ENCODE data around the gene OR1S2. TPM values are rescaled to one million over a fixed set of nuclear protein-coding genes. Genes with fewer than 3 reads are reported as not detected.
"Not testable (repeated sequence)": the region's sequence is repeated elsewhere in the genome, so short reads cannot be mapped to it uniquely, and the experiment has no call there.

The OR1S2 gene
- polyA plus RNA-seq: not detected
- long read RNA-seq, donor 1: 0 reads
- long read RNA-seq, donor 2: 0 reads
- long read RNA-seq, donor 3: 0 reads
- long read RNA-seq, donor 4: 0 reads
- long read RNA-seq, donor 5: 0 reads
- long read RNA-seq, donor 6: 0 reads
- long read RNA-seq, donor 7: 0 reads
- long read RNA-seq, donor 8: 0 reads
- long read RNA-seq, donor 9: 0 reads
- long read RNA-seq, donor 10: 0 reads

DNA sequence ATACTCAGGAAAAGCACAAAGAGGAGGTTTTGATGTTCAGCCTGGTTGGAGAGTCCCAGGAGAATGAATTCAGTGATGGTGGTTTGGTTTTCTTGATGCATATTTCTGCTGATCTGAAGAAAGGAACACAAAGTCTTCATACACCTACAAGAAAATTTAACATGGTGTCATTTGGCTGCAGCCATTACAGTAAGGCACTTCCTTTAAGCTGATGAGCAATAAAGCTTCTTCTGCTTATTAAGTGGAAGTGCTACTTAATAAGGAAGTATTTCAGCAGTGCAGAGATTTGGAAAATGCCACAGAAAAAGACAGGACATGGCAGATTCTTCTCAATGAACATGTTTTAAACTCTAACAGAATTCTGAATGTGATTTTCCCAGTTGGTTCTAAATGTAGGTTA lies at the start of gene OR1S2:
Gene OR1S2, minus strand, starts transcription at position 101 of the 400 bp plus-strand sequence. Its CDS starts 0 bp downstream, at position 101.
- no peaks in the 10 kb centered on the region for H3K4me1 ChIP-seq (ENCODE audit: control insufficient read depth in 3 of 3, insufficient read depth in 2 of 3, low read depth in 1 of 3, low read length in 2 of 3)
- no peaks in the 10 kb centered on the region for H3K27me3 ChIP-seq (ENCODE audit: control insufficient read depth in 3 of 3, insufficient read depth in 3 of 3, low read length in 3 of 3)
- H3K27ac ChIP-seq (ENCODE audit: low read depth in 1 of 3, low read length in 2 of 3): no peak within 1 kb of the TSS
- no peaks in the 10 kb centered on the region for H3K36me3 ChIP-seq (ENCODE audit: control insufficient read depth in 3 of 3, insufficient read depth in 2 of 3, low read depth in 1 of 3, low read length in 3 of 3)
- DNase-seq: no peak
- no peak within 1 kb of the TSS for H3K4me3 ChIP-seq (ENCODE audit: low read depth in 1 of 3, low read length in 3 of 3)
- FAIRE-seq: no peak
- no peaks in the 10 kb centered on the region for H3K9me3 ChIP-seq (ENCODE audit: control insufficient read depth in 2 of 2, insufficient read depth in 1 of 2, low read depth in 1 of 2, low read length in 1 of 2)

DNA sequence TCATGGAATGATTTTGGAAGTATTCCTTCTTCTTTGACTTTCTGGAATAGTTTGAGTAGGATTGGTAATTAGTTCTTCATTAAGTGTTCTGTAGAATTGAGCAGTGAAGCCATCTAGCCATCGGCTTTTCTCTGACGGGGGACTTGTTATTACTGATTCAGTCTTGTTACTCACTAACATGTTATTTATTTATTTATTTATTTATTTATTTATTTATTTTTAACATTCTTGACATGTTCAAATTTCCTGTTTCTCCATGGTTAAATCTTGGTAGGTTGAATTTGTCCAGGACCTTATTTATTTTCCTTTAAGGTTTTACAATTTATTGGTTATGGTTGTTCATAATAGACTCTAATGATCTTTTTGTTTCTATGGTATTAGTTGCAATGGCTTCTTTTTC lies 40.0 kb upstream of the OR1S2 start:
- Histone ChIP-seq H3K9me3 (ENCODE audit: control insufficient read depth in 2 of 2, insufficient read depth in 1 of 2, low read depth in 1 of 2, low read length in 1 of 2) (peaks cover 0 to 6% of the 10 kb centered on the region in 2 donors), H3K27me3 (ENCODE audit: control insufficient read depth in 3 of 3, insufficient read depth in 3 of 3, low read length in 3 of 3) (no peaks in the 10 kb centered on the region), H3K4me1 (ENCODE audit: control insufficient read depth in 3 of 3, insufficient read depth in 2 of 3, low read depth in 1 of 3, low read length in 2 of 3) (no peaks in the 10 kb centered on the region), H3K27ac (ENCODE audit: low read depth in 1 of 3, low read length in 2 of 3) (no peak overlapping the region), H3K4me3 (ENCODE audit: low read depth in 1 of 3, low read length in 3 of 3) (no peak overlapping the region), H3K36me3 (ENCODE audit: control insufficient read depth in 3 of 3, insufficient read depth in 2 of 3, low read depth in 1 of 3, low read length in 3 of 3) (no peaks in the 10 kb centered on the region)
- WGBS, 3 donors: 95 to 96% (median 96%) methylated on average over 2 of the region's 2 CpGs
- no peak for FAIRE-seq
- no peak for DNase-seq

DNA sequence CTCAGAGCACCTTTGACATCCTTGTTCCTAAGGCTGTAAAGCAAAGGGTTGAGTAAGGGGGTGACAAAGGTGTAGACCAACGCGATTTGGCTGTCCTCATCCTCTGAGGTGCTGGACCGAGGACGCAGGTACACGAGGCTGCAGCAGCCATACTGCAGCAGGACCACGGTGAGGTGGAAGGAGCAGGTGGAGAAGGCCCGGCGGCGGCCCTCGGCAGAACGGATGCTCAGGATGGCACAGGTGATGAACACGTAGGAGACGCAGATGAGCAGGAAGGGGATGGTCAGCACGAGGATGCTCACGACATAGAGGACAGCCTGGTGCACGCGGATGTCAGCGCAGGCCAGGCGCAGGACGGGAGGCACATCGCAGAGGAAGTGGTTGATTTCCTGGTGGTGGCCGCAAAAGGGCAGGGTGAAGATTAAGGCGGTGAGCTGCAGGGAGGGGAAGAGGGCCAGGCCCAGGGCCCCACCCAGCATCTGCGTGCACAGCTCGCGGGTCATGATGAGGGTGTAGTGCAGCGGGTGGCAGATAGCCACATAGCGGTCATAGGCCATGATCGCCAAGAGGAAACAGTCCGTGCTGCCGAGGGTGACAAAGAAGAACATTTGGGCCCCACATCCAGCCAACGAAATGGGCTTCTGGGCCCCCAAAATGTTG lies 24.1 kb upstream of the OR1S2 start:
- no peak for FAIRE-seq
- Histone ChIP-seq H3K4me1 (ENCODE audit: control insufficient read depth in 3 of 3, insufficient read depth in 2 of 3, low read depth in 1 of 3, low read length in 2 of 3) (no peaks in the 10 kb centered on the region), H3K9me3 (ENCODE audit: control insufficient read depth in 2 of 2, insufficient read depth in 1 of 2, low read depth in 1 of 2, low read length in 1 of 2) (no peaks in the 10 kb centered on the region), H3K27ac (ENCODE audit: low read depth in 1 of 3, low read length in 2 of 3) (no peak overlapping the region), H3K27me3 (ENCODE audit: control insufficient read depth in 3 of 3, insufficient read depth in 3 of 3, low read length in 3 of 3) (no peaks in the 10 kb centered on the region), H3K4me3 (ENCODE audit: low read depth in 1 of 3, low read length in 3 of 3) (no peak overlapping the region), H3K36me3 (ENCODE audit: control insufficient read depth in 3 of 3, insufficient read depth in 2 of 3, low read depth in 1 of 3, low read length in 3 of 3) (no peaks in the 10 kb centered on the region)
- 93 to 96% (median 94%) methylated on average over 30 to 32 of the region's 32 CpGs for WGBS, 3 donors
- no peak for DNase-seq

DNA sequence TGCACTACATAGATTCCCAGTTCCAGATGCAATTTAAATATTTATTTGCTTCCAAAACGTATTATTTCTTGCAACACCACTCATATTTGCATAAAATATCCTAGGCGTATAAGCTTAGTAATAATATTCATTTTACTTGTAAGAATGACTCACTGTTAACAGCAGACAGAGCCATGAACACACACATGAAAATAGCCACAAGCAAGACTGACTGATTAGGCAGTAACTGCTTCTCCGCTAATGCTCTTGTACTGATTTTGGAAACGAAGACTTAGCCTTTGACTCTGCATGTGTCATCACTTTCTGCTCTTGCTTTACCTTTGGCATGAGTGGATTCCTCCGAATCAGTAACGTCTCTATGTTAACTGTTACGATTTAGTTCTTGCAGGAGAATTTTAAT lies 18.8 kb upstream of the OR1S2 start:
- H3K36me3 ChIP-seq (ENCODE audit: control insufficient read depth in 3 of 3, insufficient read depth in 2 of 3, low read depth in 1 of 3, low read length in 3 of 3): no peaks in the 10 kb centered on the region
- no peak overlapping the region for H3K27ac ChIP-seq (ENCODE audit: low read depth in 1 of 3, low read length in 2 of 3)
- 78 to 82% (median 82%) methylated on average over 7 of the region's 7 CpGs for WGBS, 3 donors
- no peak for FAIRE-seq
- H3K4me3 ChIP-seq (ENCODE audit: low read depth in 1 of 3, low read length in 3 of 3): no peak overlapping the region
- H3K9me3 ChIP-seq (ENCODE audit: control insufficient read depth in 2 of 2, insufficient read depth in 1 of 2, low read depth in 1 of 2, low read length in 1 of 2): no peaks in the 10 kb centered on the region
- H3K27me3 ChIP-seq (ENCODE audit: control insufficient read depth in 3 of 3, insufficient read depth in 3 of 3, low read length in 3 of 3): no peaks in the 10 kb centered on the region
- no peaks in the 10 kb centered on the region for H3K4me1 ChIP-seq (ENCODE audit: control insufficient read depth in 3 of 3, insufficient read depth in 2 of 3, low read depth in 1 of 3, low read length in 2 of 3)
- DNase-seq: no peak

DNA sequence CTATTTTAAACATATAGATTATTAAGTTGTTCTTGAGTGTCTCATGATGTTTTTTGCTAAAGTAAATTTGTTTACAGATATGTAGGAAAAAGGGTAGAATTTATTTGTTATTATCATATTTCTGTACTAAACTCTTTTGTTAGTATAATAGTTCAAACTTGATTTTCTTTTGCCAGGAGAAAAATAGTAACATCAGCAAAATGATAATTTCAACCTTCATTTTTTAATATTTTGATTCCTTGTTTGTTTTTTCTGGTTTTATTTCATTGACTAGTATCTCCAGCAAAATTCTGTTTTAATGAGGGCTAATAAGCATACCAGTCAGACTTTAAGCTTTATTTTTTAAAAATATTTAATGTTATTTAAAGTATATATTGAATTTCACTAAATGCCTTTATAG lies 12.5 kb upstream of the OR1S2 start:
- Histone ChIP-seq H3K27me3 (ENCODE audit: control insufficient read depth in 3 of 3, insufficient read depth in 3 of 3, low read length in 3 of 3) (no peaks in the 10 kb centered on the region), H3K4me1 (ENCODE audit: control insufficient read depth in 3 of 3, insufficient read depth in 2 of 3, low read depth in 1 of 3, low read length in 2 of 3) (no peaks in the 10 kb centered on the region), H3K27ac (ENCODE audit: low read depth in 1 of 3, low read length in 2 of 3) (no peak overlapping the region), H3K4me3 (ENCODE audit: low read depth in 1 of 3, low read length in 3 of 3) (no peak overlapping the region), H3K36me3 (ENCODE audit: control insufficient read depth in 3 of 3, insufficient read depth in 2 of 3, low read depth in 1 of 3, low read length in 3 of 3) (no peaks in the 10 kb centered on the region), H3K9me3 (ENCODE audit: control insufficient read depth in 2 of 2, insufficient read depth in 1 of 2, low read depth in 1 of 2, low read length in 1 of 2) (no peaks in the 10 kb centered on the region)
- DNase-seq (no peak), FAIRE-seq (no peak)

- not testable (repeated sequence) for H3K36me3 ChIP-seq (ENCODE audit: control insufficient read depth in 3 of 3, insufficient read depth in 2 of 3, low read depth in 1 of 3, low read length in 3 of 3); H3K27me3 ChIP-seq (ENCODE audit: control insufficient read depth in 3 of 3, insufficient read depth in 3 of 3, low read length in 3 of 3); H3K4me1 ChIP-seq (ENCODE audit: control insufficient read depth in 3 of 3, insufficient read depth in 2 of 3, low read depth in 1 of 3, low read length in 2 of 3); H3K9me3 ChIP-seq (ENCODE audit: control insufficient read depth in 2 of 2, insufficient read depth in 1 of 2, low read depth in 1 of 2, low read length in 1 of 2); H3K27ac ChIP-seq (ENCODE audit: low read depth in 1 of 3, low read length in 2 of 3); H3K4me3 ChIP-seq (ENCODE audit: low read depth in 1 of 3, low read length in 3 of 3); FAIRE-seq; DNase-seq
- 80 to 93% (median 89%) methylated on average over 1 to 2 of the region's 2 CpGs for WGBS, 3 donors
These were observed 8.5 kb upstream of the OR1S2 start, which contains the start of gene OR1S1 for GRCh38 chr11:58212420-58212819. OR1S1 (plus strand) TSS chr11:58212720.

- DNase-seq: no peak
- 34 to 42% (median 38%) methylated on average over 1 of the region's 1 CpG for WGBS, 3 donors
- no peaks in the 10 kb centered on the region for H3K4me1 ChIP-seq (ENCODE audit: control insufficient read depth in 3 of 3, insufficient read depth in 2 of 3, low read depth in 1 of 3, low read length in 2 of 3)
- FAIRE-seq: no peak
- H3K27ac ChIP-seq (ENCODE audit: low read depth in 1 of 3, low read length in 2 of 3): no peak overlapping the region
- no peaks in the 10 kb centered on the region for H3K27me3 ChIP-seq (ENCODE audit: control insufficient read depth in 3 of 3, insufficient read depth in 3 of 3, low read length in 3 of 3)
- no peaks in the 10 kb centered on the region for H3K36me3 ChIP-seq (ENCODE audit: control insufficient read depth in 3 of 3, insufficient read depth in 2 of 3, low read depth in 1 of 3, low read length in 3 of 3)
- no peaks in the 10 kb centered on the region for H3K9me3 ChIP-seq (ENCODE audit: control insufficient read depth in 2 of 2, insufficient read depth in 1 of 2, low read depth in 1 of 2, low read length in 1 of 2)
- no peak overlapping the region for H3K4me3 ChIP-seq (ENCODE audit: low read depth in 1 of 3, low read length in 3 of 3)
These were observed 4.7 kb downstream of the OR1S2 start for GRCh38 chr11:58199271-58199670.

DNA sequence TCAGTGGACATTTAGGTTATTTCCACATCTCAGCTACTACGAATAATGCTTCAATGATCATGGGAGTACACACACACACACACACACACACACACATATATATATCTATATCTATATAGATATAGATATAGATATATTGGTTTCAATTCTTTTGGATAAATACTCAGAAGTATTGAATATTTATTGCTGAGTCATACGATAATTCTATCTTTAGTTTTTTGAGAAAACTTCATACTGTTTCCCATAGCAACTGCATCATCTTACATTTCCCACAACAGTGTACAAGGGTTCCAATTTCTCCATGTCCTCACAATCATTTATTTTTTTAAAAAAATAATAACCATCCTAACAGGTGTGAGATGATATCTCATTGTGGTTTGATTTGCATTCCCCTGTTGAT lies 8.0 kb downstream of the OR1S2 start:
- FAIRE-seq: no peak
- 93 to 96% (median 96%) methylated on average over 2 of the region's 2 CpGs for WGBS, 3 donors

DNA sequence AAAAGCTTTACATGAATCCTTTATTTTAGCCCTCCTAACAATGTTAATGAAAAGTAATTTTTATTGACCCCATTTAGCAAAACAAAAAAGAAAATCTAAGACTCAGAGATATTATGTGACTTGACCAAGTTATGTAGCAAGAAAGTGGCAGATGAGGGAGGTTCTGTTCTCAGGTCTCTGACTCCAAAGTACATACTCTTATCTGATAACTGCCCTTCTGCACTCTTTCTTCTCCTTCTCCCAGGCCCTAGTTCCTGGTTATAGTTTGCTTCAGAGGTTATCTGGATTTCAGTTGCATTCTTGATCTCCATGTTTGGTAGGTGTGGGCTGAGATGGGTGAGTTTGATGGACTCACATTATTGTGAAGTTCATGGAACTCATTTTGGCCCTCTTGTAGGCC lies 10.6 kb downstream of the OR1S2 start:
- H3K36me3 ChIP-seq (ENCODE audit: control insufficient read depth in 3 of 3, insufficient read depth in 2 of 3, low read depth in 1 of 3, low read length in 3 of 3): no peaks in the 10 kb centered on the region
- no peaks in the 10 kb centered on the region for H3K27me3 ChIP-seq (ENCODE audit: control insufficient read depth in 3 of 3, insufficient read depth in 3 of 3, low read length in 3 of 3)
- no peak overlapping the region for H3K4me3 ChIP-seq (ENCODE audit: low read depth in 1 of 3, low read length in 3 of 3)
- peaks cover 2 to 20% (median 8%) of the 10 kb centered on the region in 3 donors for H3K4me1 ChIP-seq (ENCODE audit: control insufficient read depth in 3 of 3, insufficient read depth in 2 of 3, low read depth in 1 of 3, low read length in 2 of 3)
- peak overlapping the region; percentile 8 to 81 (median 66) for H3K27ac ChIP-seq (ENCODE audit: low read depth in 1 of 3, low read length in 2 of 3)
- DNase-seq (peak; percentile 63 to 93), FAIRE-seq (no peak)
- peaks cover 0 to 12% of the 10 kb centered on the region in 2 donors for H3K9me3 ChIP-seq (ENCODE audit: control insufficient read depth in 2 of 2, insufficient read depth in 1 of 2, low read depth in 1 of 2, low read length in 1 of 2)

More for the DNA sequence above, 8.0 kb downstream of the OR1S2 start:
- Histone ChIP-seq H3K27ac (ENCODE audit: low read depth in 1 of 3, low read length in 2 of 3) (no peak overlapping the region), H3K36me3 (ENCODE audit: control insufficient read depth in 3 of 3, insufficient read depth in 2 of 3, low read depth in 1 of 3, low read length in 3 of 3) (no peaks in the 10 kb centered on the region), H3K4me3 (ENCODE audit: low read depth in 1 of 3, low read length in 3 of 3) (no peak overlapping the region), H3K4me1 (ENCODE audit: control insufficient read depth in 3 of 3, insufficient read depth in 2 of 3, low read depth in 1 of 3, low read length in 2 of 3) (peaks cover 2 to 18% (median 2%) of the 10 kb centered on the region in 3 donors), H3K27me3 (ENCODE audit: control insufficient read depth in 3 of 3, insufficient read depth in 3 of 3, low read length in 3 of 3) (no peaks in the 10 kb centered on the region), H3K9me3 (ENCODE audit: control insufficient read depth in 2 of 2, insufficient read depth in 1 of 2, low read depth in 1 of 2, low read length in 1 of 2) (peaks cover 0 to 6% of the 10 kb centered on the region in 2 donors)
- DNase-seq: no peak
